K562 (cell line): ENCODE results near the gene NAP1L4. TPM values are rescaled to one million over a fixed set of nuclear protein-coding genes. Genes with fewer than 3 reads are reported as not detected.

Experiments used
- ATAC-seq: fragments of 200-7000 bp; cut with Tn5 transposase; 3 replicates; pipeline ENCODE4 v1.9.1; 2020; ENCODE audit warnings: moderate library complexity
- BruUV-seq: library from RNA; stranded (reverse); fragments of 400-500 nt; replicated peaks from 2 replicates; lab custom pipeline; 2021; lab: Mats Ljungman, UMichigan
- CTCF ChIA-PET: fragments of 300-600 bp; formaldehyde crosslinking; extraction: SDS; loops from one replicate; lab custom pipeline; 2021; ENCODE audit warnings: low intra/inter-chr PET ratio; lab: Yijun Ruan, JAX
- POLR2A ChIA-PET: fragments of 300-600, 350-650 bp; sonication (Branson Sonifier 250); formaldehyde crosslinking; extraction: SDS; loops from one replicate; lab custom pipeline; 2021; ENCODE audit warnings: antibody characterized with exemption, inconsistent platforms; lab: Yijun Ruan, JAX
- DNase-seq, 4 experiments: peaks; one replicate each; pipeline versions ENCODE4 v3.0.0 to v3.0.0-alpha.2; 2011 to 2018; ENCODE audit warnings: low spot score in 3 of 4, mixed read lengths in 3 of 4; ENCODE audit errors: extremely low read depth in 1 of 4
- FAIRE-seq: peaks from 2 replicates; lab custom pipeline; 2011; peaks lifted over from hg19 to GRCh38; lab: Jason Lieb, UNC
- H2AFZ ChIP-seq: 2 replicates; pipeline ENCODE4 v1.6.0; 2011; ENCODE audit warnings: low read depth, low read length, control low read depth, inconsistent platforms
- H3K27ac ChIP-seq: fragments of 200-600 bp; 3 replicates; pipeline ENCODE4 v1.8.0; 2011; ENCODE audit warnings: low read depth, mild to moderate bottlenecking, control low read depth, inconsistent platforms, low read length, moderate library complexity, mixed read lengths; ENCODE audit errors: extremely low read depth
- H3K27me3 ChIP-seq, 2 experiments: fragments of 300-600 bp in 1 of 2; 2 replicates in 1 of 2; 3 replicates in 1 of 2; pipeline versions ENCODE4 v1.6.0 to v1.8.0; 2011; ENCODE audit warnings: inconsistent platforms in 2 of 2, low read length in 2 of 2, mild to moderate bottlenecking in 1 of 2, mixed read lengths in 1 of 2, moderate library complexity in 1 of 2; ENCODE audit not compliant: control insufficient read depth in 2 of 2, insufficient read depth in 2 of 2
- H3K36me3 ChIP-seq: fragments of 300-600 bp; 3 replicates; pipeline ENCODE4 v1.8.0; 2011; ENCODE audit warnings: mild to moderate bottlenecking, low read length, inconsistent platforms; ENCODE audit not compliant: control insufficient read depth, insufficient read depth
- H3K4me1 ChIP-seq, 2 experiments: fragments of 200-600 bp in 1 of 2; replicated peaks in 1 of 2; 2 replicates in 1 of 2; 3 replicates in 1 of 2; pipeline versions ENCODE4 v1.5.1 to v1.8.0; 2011; ENCODE audit warnings: inconsistent platforms in 2 of 2, low read length in 2 of 2, mild to moderate bottlenecking in 1 of 2, mixed read lengths in 1 of 2, moderate library complexity in 1 of 2; ENCODE audit not compliant: control insufficient read depth in 2 of 2, insufficient read depth in 2 of 2
- H3K4me2 ChIP-seq: 2 replicates; pipeline ENCODE4 v1.6.1; 2011; ENCODE audit warnings: low read length, control low read depth, inconsistent platforms, mixed read lengths; ENCODE audit not compliant: insufficient read depth
- H3K4me3 ChIP-seq: fragments of 200-600 bp; sonication (generic), shearing (Covaris generic); 2 replicates; pipeline ENCODE4 v1.5.1; 2016; ENCODE audit warnings: control low read depth, inconsistent platforms
- H3K79me2 ChIP-seq: fragments of 200-600 bp; 3 replicates; pipeline ENCODE4 v1.8.0; 2011; ENCODE audit warnings: low read length, inconsistent platforms; ENCODE audit not compliant: control insufficient read depth, insufficient read depth
- H3K9ac ChIP-seq, 2 experiments: 2 replicates each; pipeline versions ENCODE4 v1.6.0 to v1.6.1; 2011; ENCODE audit warnings: low read depth in 2 of 2, low read length in 2 of 2, control low read depth in 1 of 2, inconsistent platforms in 1 of 2, mild to moderate bottlenecking in 1 of 2, mixed read lengths in 1 of 2; ENCODE audit not compliant: insufficient read depth in 1 of 2
- H3K9me1 ChIP-seq: one replicate; pipeline ENCODE4 v1.6.0; 2011; ENCODE audit warnings: inconsistent platforms, mild to moderate bottlenecking, low read length, moderate library complexity; ENCODE audit not compliant: control insufficient read depth, insufficient read depth
- H3K9me3 ChIP-seq: replicated peaks from 2 replicates; pipeline ENCODE4 v1.5.1; 2011; ENCODE audit warnings: low read depth, low read length, inconsistent platforms; ENCODE audit not compliant: control insufficient read depth, insufficient read depth
- H4K20me1 ChIP-seq: replicated peaks from 2 replicates; pipeline ENCODE4 v1.6.1; 2011; ENCODE audit warnings: low read length, inconsistent platforms, mixed read lengths; ENCODE audit not compliant: control insufficient read depth, insufficient read depth
- MAFK ChIP-seq: IDR thresholded peaks from 2 replicates; pipeline ENCODE4 v1.6.1; 2011; ENCODE audit warnings: low read length, improper control_type of control experiment
- MYNN ChIP-seq, 2 experiments: sonication (generic); formaldehyde crosslinking in 1 of 2; IDR thresholded peaks; 2 replicates each; pipeline versions ENCODE4 v1.5.0 to v1.6.1; 2016 to 2020; ENCODE audit warnings: antibody characterized with exemption in 1 of 2, missing genetic modification reagents in 1 of 2
- POLR2A ChIP-seq: fragments of 450-650 bp; conservative IDR thresholded peaks from 2 replicates; pipeline ENCODE4 v1.6.1; 2016
- POLR2G ChIP-seq: fragments of 200-400 bp; formaldehyde crosslinking; IDR thresholded peaks from 2 replicates; pipeline ENCODE4 v1.6.1; 2017; ENCODE audit warnings: low read depth, mild to moderate bottlenecking, antibody characterized with exemption, low read length, moderate library complexity
- WGBS: fragments of 100-300 bp; shearing (Covaris generic); methylation state at CpG from one replicate; pipeline ENCODE4 v1.1.6; 2016; ENCODE audit warnings: low coverage, mixed read lengths; ENCODE audit not compliant: insufficient coverage; ENCODE audit errors: missing lambda C conversion rate; 5-methylcytosine and 5-hydroxymethylcytosine counted together
- in situ Hi-C: fragments of 300-500 bp; cut with MboI; formaldehyde crosslinking; loops from 4 replicates; pipeline ENCODE4 v1.15.0; 2018; ENCODE audit warnings: inconsistent platforms, mixed read lengths
- intact Hi-C: fragments of 100-400 bp; cut with micrococcal nuclease; formaldehyde crosslinking; loops from 2 replicates; pipeline ENCODE4 v1.14.2; 2022
- polyA plus RNA-seq, 8 experiments: library from polyadenylated mRNA; depleted of rRNA in 4 of 8; stranded (reverse) in 5 of 8; unstranded in 3 of 8; fragments of >200 nt; fragmentation: Nextera tagmentation in 2 of 8; fragmentation: Illumina TruSeq in 1 of 8; extraction: Ambion mirVana in 2 of 8; extraction: Trizol in 1 of 8; gene quantifications; 2 replicates each; pipeline versions ENCODE4 v1.2.1 to v1.2.3, GENCODE V29; 2011 to 2014; ENCODE audit warnings: inconsistent platforms in 1 of 8, missing spikeins in 1 of 8
- total RNA-seq, 7 experiments: library from RNA; depleted of rRNA in 6 of 7; stranded (reverse); fragments of >200 nt in 6 of 7; fragmentation: Illumina TruSeq in 2 of 7; extraction: Trizol in 2 of 7; gene quantifications; 2 replicates each; pipeline versions ENCODE4 v1.2.1 to v1.2.3, GENCODE V29; 2011 to 2021; ENCODE audit warnings: low replicate concordance in 1 of 7
- TF ChIP-seq, protein P1 (sequence below): sonication (generic); formaldehyde crosslinking; IDR thresholded peaks from 2 replicates; pipeline ENCODE4 v1.8.0; 2022; ENCODE audit warnings: mild to moderate bottlenecking, missing genetic modification reagents

NAP1L4 gene
- total and polyA plus RNA-seq, 9 of the 15 experiments (the other 6 are each of a cell fraction or from before 2014, with no cell fraction given): 34.1 to 237 (median 179) TPM

DNA sequence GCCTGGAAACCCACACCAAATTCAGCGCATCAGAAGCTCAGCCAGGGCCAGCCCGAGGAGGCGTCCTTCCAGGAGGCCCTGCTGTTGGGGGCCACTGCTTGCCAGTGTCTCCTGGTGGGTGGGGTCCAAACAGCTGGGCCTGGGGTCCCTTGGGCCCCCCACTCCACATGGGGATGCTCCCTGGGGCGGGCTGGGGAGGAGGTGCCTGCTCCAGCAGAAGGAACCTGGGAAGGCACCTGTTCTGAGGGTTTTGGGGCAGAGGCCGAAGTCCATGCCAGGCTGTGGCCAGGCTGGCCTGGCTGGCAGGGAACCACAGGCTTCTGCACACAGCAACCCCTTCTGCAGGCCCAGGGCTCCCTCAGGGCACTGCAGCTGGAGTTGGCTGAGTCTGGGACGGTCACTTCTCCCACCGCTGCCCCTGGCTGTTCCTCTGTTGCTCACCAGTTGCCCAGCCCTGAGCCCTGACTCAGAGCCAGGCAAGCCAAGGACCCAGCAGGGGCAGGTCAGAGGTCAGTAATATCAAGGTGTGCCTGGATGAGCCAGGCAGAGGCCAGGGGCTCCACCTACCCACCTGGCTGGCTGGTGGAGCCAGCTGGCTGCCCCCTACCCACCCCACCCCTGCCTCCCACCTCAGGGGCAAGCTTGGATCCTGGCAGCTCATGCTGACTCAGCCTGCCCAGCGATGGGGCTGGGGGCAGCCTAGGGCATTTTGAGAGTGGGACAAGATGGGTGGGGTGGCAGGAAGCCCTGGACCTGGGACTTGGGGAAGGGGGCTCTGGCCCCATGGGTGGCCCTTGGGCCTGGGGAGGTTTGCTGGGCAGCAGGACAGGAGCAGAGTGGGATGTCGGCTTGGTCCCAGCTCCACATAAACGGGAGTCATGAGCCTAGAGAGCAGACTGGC, 51.0 kb downstream of the NAP1L4 start:
- ChIA-PET POLR2A (interaction anchor here (0.6 to 4.4 kb wide), 11 partner anchors 9 to 631 kb away, joined by 3 to 33 read pairs (median 3); partner anchors contain the start of genes NAP1L4 and PHLDA2), CTCF (no interaction called here)
- no peaks in the 10 kb centered on the region for H3K27me3 ChIP-seq
- peak overlapping the region in 1 of 2 experiments; percentile 53; a peak in 1 of 4 replicates for H3K9ac ChIP-seq
- WGBS: 61% methylated on average over 9 of the region's 10 CpGs
- in situ Hi-C loops (no loop called here), intact Hi-C loops (no loop called here)
- no peak overlapping the region for H3K4me2 ChIP-seq
- no peak overlapping the region for H3K27ac ChIP-seq
- H3K9me3 ChIP-seq: peaks cover 9% of the 10 kb centered on the region
- no peaks in the 10 kb centered on the region for H3K9me1 ChIP-seq
- H3K36me3 ChIP-seq: peaks cover 29% of the 10 kb centered on the region; the same call in 2 of the 3 replicates
- TF ChIP-seq POLR2A (0 out of 2 replicates have a peak, but pooled peaks have one; percentile 26), MAFK (no peak), MYNN (IDR thresholded peaks at IDR 0.05) (peak; percentile 9; the same call in 1 of the 2 replicates), MYNN (CRISPR knock-in tag; IDR thresholded peaks at IDR 0.05) (no peak), POLR2G (peak; percentile 62)
- TF ChIP-seq, protein P1, sequence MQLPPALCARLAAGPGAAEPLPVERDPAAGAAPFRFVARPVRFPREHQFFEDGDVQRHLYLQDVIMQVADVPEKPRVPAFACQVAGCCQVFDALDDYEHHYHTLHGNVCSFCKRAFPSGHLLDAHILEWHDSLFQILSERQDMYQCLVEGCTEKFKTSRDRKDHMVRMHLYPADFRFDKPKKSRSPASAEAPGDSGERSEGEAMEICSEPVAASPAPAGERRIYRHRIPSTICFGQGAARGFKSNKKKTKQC (CRISPR knock-in tag): 0 out of 2 replicates have a peak, but pooled peaks have one; percentile 6
- FAIRE-seq (no peak), DNase-seq (no peak), ATAC-seq (no peak; the same call in 2 of the 3 replicates)
- no peak overlapping the region for H3K4me3 ChIP-seq
- no peaks in the 10 kb centered on the region for H3K79me2 ChIP-seq
- no peak overlapping the region for H2AFZ ChIP-seq
- no peaks in the 10 kb centered on the region for H4K20me1 ChIP-seq
- peaks cover 0 to 32% of the 10 kb centered on the region in 2 experiments; a peak in 2 of 5 replicates for H3K4me1 ChIP-seq
- BruUV-seq: no TSS peak
